Measurements from ENCODE around the gene HECTD4.
"Not testable (repeated sequence)": the region's sequence is repeated elsewhere in the genome, so short reads cannot be mapped to it uniquely, and the experiment has no call there.

Gene HECTD4

DNA sequence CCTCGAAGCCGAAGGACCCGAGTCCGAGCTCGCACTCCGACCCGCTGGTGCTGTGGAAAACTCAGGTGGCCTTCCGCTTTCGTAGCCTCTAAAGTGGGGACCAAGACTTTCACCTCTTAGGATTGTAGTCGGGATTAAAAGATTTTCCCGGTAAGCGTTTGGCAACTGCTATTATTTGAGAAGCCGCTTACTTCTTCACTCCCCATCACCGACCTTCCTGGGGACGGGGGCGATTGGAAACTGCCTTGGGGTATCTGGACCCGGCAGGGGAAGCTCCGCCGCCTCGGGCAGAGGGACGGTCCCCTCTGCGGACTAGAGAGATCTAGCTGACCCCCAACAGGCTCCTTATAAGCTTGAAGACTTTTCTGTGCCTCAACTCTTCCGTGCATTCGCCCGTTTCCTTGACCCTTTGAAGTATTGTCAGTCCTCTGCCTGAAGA lies 256.2 kb downstream of the HECTD4 start:
- in situ Hi-C loops (cut with MboI; ENCODE audit: low sequenced_read_pairs): no loop called here

- in situ Hi-C loops (cut with MboI; ENCODE audit: low sequenced_read_pairs): no loop called here
Observed at GRCh38 chr12:112125250-112125999, 256.8 kb downstream of the HECTD4 start, which contains the start of gene TRAFD1. Gene TRAFD1, plus strand, starts transcription at chr12:112125560. Its CDS starts 4,963 bp downstream, at chr12:112130523.

GRCh38 chr12:112124918-112125249 lies 257.3 kb downstream of the HECTD4 start:
- in situ Hi-C loops (cut with MboI; ENCODE audit: low sequenced_read_pairs): no loop called here

- in situ Hi-C loops (cut with MboI; ENCODE audit: low sequenced_read_pairs): no loop called here
Observed at GRCh38 chr12:112122823-112123690, 259.2 kb downstream of the HECTD4 start.

DNA sequence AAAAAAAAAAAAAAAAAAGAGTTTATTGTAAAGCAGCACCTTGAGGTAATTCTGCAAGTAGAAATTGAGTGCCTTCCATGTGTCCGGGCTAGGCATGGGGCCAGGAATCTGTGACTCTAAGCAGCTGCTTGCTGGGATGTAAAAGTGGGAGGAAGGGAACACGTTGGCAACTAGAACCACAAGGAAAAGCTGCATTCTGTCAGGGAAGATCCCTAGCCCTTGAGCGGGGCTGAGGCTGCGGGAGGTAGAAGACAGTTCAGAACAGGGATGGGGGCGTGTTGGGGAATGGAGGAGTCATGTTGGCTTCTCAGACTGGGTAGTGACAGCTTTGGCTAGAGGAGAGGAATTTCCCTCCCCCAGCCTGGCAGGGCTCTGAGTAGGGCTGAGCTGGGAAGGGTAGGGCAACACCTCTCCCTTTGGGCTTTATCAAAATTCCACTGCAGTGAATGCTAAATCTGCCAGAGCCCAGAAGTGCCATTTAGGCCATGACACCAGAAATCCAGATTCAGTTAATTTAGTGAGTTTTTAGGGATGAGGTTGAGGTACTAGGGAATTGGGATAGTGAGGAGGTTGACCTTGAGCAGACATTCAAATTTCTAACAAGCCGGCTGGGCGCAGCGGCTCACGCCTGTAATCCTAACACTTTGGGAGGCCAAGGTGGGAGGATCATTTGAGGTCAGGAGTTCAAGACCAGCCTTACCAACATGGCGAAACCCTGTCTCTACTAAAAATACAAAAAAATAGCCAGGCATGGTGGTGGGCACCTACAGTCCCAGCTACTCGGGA lies 260.3 kb downstream of the HECTD4 start:
- in situ Hi-C loops (cut with MboI; ENCODE audit: low sequenced_read_pairs): no loop called here

GRCh38 chr12:112117685-112118084 lies 264.5 kb downstream of the HECTD4 start:
- in situ Hi-C loops (cut with MboI; ENCODE audit: low sequenced_read_pairs): no loop called here

- in situ Hi-C loops (cut with MboI; ENCODE audit: low sequenced_read_pairs): no loop called here
Observed at GRCh38 chr12:112116232-112117060, 265.8 kb downstream of the HECTD4 start.

DNA sequence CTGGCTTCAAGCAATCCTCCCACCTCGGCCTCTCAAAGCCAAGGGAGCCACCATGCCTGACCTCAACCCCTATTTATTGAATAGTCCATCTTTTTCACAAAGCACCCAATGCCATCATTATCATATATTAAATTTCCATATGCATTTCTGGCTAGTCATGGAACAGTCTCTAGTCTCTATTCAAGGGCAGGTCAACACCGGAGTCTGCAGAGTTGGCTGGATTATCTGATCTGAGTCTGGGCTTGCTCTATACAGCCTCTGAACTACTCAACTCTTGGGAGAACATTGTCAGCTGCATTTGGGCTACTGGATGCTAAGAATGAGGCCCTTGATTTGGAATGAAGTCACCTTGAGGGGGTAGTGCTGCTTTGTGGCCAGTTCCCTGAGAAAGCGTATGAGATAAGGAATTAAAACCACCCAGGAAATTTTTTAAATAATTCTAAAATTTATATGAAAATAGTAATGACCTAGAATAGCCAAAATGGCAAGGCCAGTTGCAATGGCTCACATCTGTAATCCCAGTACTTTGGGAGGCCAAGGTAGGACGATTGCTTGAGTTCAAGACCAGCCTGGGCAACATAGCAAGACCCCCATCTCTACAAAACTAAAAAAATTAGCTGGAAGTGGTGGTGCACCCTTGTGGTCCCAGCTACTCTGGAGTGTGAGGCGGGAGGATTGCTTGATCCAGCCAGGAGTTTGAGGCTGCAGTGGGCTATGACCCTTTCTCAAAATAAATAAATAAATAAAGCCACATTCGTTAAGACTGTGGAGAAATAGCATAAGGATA lies 266.8 kb downstream of the HECTD4 start:
- in situ Hi-C loops (cut with MboI; ENCODE audit: low sequenced_read_pairs): no loop called here

DNA sequence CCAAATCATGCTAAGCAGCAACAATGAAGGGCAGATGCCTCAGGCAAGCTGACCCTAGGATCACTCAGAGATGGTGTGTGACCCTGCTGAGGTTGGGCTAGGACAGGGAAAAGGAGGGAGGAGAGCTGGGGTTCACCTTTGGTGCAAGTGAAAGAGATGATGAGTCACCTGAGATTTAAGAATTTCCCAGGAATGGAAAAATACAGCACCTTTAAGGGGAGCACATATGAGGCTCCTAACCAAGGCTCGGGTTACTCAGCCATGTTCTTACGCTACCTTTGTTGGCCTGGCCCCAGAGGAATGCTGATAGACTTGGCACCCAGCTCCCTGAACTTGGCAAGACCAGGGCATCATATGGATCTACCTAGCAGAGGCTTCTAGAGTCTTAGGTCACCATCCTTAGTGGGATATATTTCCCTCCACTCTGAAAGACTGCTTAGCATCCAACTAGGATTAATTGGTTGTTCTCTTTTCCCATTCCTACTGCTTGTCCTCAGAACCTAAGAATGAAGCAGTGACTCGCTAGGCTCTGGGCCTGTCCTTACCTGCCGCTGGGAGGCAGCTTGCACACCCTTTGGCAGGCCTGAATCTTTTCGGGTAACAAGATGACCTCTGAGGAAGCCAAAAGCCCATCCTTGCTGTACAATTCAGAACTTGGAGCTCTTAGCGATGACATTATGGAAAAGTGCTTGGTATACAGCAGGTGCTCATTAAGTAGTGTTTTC lies 269.7 kb downstream of the HECTD4 start:
- in situ Hi-C loops (cut with MboI; ENCODE audit: low sequenced_read_pairs): no loop called here

DNA sequence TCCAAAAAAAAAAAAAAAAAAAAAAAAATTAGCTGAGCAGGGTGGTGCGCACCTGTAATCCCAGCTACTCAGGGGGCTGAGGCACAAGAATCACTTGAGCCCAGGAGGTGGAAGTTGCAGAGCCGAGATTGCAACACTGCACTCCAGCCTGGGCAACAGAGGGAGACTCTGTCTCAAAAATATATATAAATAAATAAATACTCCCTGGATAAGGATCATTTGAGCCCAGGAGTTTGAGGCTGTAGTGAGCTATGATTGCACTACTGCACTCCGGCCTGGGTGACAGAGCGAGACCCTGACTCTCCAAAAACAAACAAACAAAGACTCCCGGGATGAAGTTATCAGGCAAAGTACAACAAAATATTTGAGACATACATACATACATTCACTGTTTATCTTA lies 270.3 kb downstream of the HECTD4 start:
- in situ Hi-C loops (cut with MboI; ENCODE audit: low sequenced_read_pairs): no loop called here

DNA sequence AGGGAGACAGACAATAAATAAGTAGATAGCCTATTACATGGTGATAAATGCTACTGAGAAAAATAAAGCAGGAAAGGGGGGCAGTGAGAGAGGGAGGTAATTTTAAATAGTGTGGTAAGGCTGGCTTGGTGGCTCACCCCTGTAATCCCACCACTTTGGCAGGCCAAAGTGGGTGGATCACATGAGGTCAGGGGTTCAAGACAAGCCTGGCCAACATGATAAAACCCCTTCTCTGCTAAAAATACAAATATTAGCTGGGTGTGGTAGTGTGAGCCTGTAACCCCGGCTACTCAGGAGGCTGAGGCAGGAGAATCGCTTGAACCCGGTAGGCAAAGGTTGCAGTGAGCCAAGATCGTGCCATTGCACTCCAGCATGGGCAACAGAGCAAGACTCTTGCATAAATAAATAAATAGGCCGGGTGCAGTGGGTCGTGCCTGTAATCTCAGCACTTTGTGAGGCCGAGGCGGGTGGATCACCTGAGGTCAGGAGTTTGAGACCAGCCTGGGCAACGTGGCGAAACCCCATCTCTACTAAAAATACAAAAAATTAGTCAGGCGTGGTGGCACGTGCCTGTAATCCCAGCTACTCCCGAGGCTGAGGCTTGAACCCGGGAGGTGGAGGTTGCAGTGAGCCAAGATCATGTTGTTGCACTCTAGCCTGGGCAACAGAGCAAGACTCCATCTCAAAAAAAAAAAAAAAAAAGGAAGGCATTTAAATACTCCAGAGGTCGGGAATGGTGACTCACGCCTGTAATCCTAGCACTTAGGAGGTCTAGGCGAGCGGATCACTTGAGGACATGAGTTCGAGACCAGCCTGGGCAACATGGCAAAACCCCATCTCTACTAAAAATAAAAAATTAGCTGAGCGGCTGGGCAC lies 271.2 kb downstream of the HECTD4 start:
- in situ Hi-C loops (cut with MboI; ENCODE audit: low sequenced_read_pairs): not testable (repeated sequence)
